HepG2 (cell line): ENCODE results near the gene CDK11B. TPM values are rescaled to one million over a fixed set of nuclear protein-coding genes. Genes with fewer than 3 reads are reported as not detected.

Source experiments
- ATAC-seq: fragments of 200-7000 bp; cut with Tn5 transposase; 3 replicates; pipeline ENCODE4 v1.9.1; 2020; ENCODE audit warnings: mild to moderate bottlenecking, moderate library complexity
- BruUV-seq: library from RNA; stranded (reverse); fragments of 400-500 nt; replicated peaks from 2 replicates; lab custom pipeline; 2021; lab: Mats Ljungman, UMichigan
- CTCF ChIA-PET: fragments of 300-600 bp; formaldehyde crosslinking; extraction: SDS; loops from one replicate; lab custom pipeline; 2021; ENCODE audit warnings: low total read pairs, inconsistent platforms, low intra/inter-chr PET ratio; lab: Yijun Ruan, JAX
- POLR2A ChIA-PET: fragments of 350-600 bp; sonication (Branson Sonifier 250); formaldehyde crosslinking; loops from one replicate; lab custom pipeline; 2020; ENCODE audit warnings: antibody characterized with exemption, inconsistent platforms; lab: Yijun Ruan, JAX
- DNase-seq: peaks from one replicate; pipeline ENCODE4 v3.0.0-alpha.2; 2015; ENCODE audit warnings: low spot score
- FAIRE-seq: peaks from 3 replicates; lab custom pipeline; 2011; peaks lifted over from hg19 to GRCh38; lab: Jason Lieb, UNC
- H2AFZ ChIP-seq: one replicate; pipeline ENCODE4 v1.6.1; 2011; ENCODE audit warnings: low read length, inconsistent platforms
- H3K27ac ChIP-seq: fragments of 300-600 bp; 3 replicates; pipeline ENCODE4 v1.8.0; 2011; ENCODE audit warnings: mixed run types, mild to moderate bottlenecking, mixed read lengths, low read length, inconsistent platforms; ENCODE audit not compliant: insufficient read depth; ENCODE audit errors: extremely low read length
- H3K27me3 ChIP-seq, 2 experiments: fragments of 200-600 bp in 1 of 2; 2 replicates in 1 of 2; 3 replicates in 1 of 2; pipeline versions ENCODE4 v1.6.0 to v1.8.0; 2011; ENCODE audit warnings: low read length in 2 of 2, mild to moderate bottlenecking in 2 of 2, moderate library complexity in 2 of 2, inconsistent platforms in 1 of 2; ENCODE audit not compliant: insufficient read depth in 2 of 2, control insufficient read depth in 1 of 2
- H3K36me3 ChIP-seq, 2 experiments: fragments of 200-600 bp in 1 of 2; replicated peaks in 1 of 2; 2 replicates in 1 of 2; 3 replicates in 1 of 2; pipeline versions ENCODE4 v1.5.1 to v1.8.0; 2011; ENCODE audit warnings: low read length in 2 of 2, inconsistent platforms in 1 of 2; ENCODE audit not compliant: insufficient read depth in 2 of 2, control insufficient read depth in 1 of 2
- H3K4me1 ChIP-seq: 2 replicates; pipeline ENCODE4 v1.5.1; 2012; ENCODE audit warnings: low read length, inconsistent platforms; ENCODE audit not compliant: insufficient read depth
- H3K4me2 ChIP-seq: 2 replicates; pipeline ENCODE4 v1.6.0; 2011; ENCODE audit warnings: low read depth, low read length, inconsistent platforms
- H3K4me3 ChIP-seq, 3 experiments: fragments of 200-600 bp in 1 of 3; sonication (generic), shearing (Covaris generic) in 1 of 3; replicated peaks in 1 of 3; 2 replicates each; pipeline ENCODE4 v1.5.1; 2011 to 2016; ENCODE audit warnings: low read length in 3 of 3, inconsistent platforms in 2 of 3, low read depth in 2 of 3, mild to moderate bottlenecking in 2 of 3, control low read depth in 1 of 3, mixed read lengths in 1 of 3; ENCODE audit not compliant: insufficient read depth in 1 of 3
- H3K79me2 ChIP-seq: one replicate; pipeline ENCODE4 v1.6.1; 2011; ENCODE audit warnings: low read length, inconsistent platforms; ENCODE audit not compliant: insufficient read depth
- H3K9ac ChIP-seq: 2 replicates; pipeline ENCODE4 v1.6.0; 2011; ENCODE audit warnings: mild to moderate bottlenecking, low read depth, low read length, inconsistent platforms; ENCODE audit not compliant: insufficient read depth
- H3K9me3 ChIP-seq: 2 replicates; pipeline ENCODE4 v1.5.1; 2012; ENCODE audit warnings: mild to moderate bottlenecking, low read length
- H4K20me1 ChIP-seq: 2 replicates; pipeline ENCODE4 v1.6.0; 2011; ENCODE audit warnings: inconsistent platforms, mild to moderate bottlenecking, low read length, moderate library complexity; ENCODE audit not compliant: insufficient read depth
- ATRX ChIP-seq: sonication (generic); formaldehyde crosslinking; IDR thresholded peaks from 2 replicates; pipeline ENCODE4 v1.4.0; 2020; ENCODE audit warnings: missing genetic modification reagents, borderline replicate concordance
- MED13 ChIP-seq: sonication (generic); formaldehyde crosslinking; IDR thresholded peaks from 2 replicates; pipeline ENCODE4 v1.5.0; 2020; ENCODE audit warnings: missing genetic modification reagents
- TBX2 ChIP-seq: sonication (generic); formaldehyde crosslinking; IDR thresholded peaks from 2 replicates; pipeline ENCODE4 v1.5.0; 2020; ENCODE audit warnings: missing genetic modification reagents, mild to moderate bottlenecking, borderline replicate concordance
- ZFY ChIP-seq: sonication (generic); formaldehyde crosslinking; IDR thresholded peaks from 2 replicates; pipeline ENCODE4 v1.4.0; 2020; ENCODE audit warnings: missing genetic modification reagents
- ZNF556 ChIP-seq: sonication (generic); formaldehyde crosslinking; IDR thresholded peaks from 2 replicates; pipeline ENCODE4 v1.4.0; 2020; ENCODE audit warnings: mild to moderate bottlenecking, missing genetic modification reagents, borderline replicate concordance
- WGBS: methylation state at CpG from one replicate; pipeline ENCODE4 v1.1.6; 2017; ENCODE audit warnings: low lambda C conversion rate; 5-methylcytosine and 5-hydroxymethylcytosine counted together
- in situ Hi-C: cut with HindIII; loops from 2 replicates; pipeline ENCODE4 v1.10.0; 2017; ENCODE audit warnings: low pct_unique_long_range_greater_than_20kb; ENCODE audit not compliant: extremely low pct_ligation_motif_present
- intact Hi-C: fragments of 100-400 bp; cut with micrococcal nuclease; formaldehyde crosslinking; loops from one replicate; pipeline ENCODE4 v1.10.0; 2022; ENCODE audit not compliant: unreplicated experiment
- polyA plus RNA-seq, 8 experiments: library from polyadenylated mRNA; depleted of rRNA in 3 of 8; stranded (reverse) in 7 of 8; unstranded in 1 of 8; fragments of >200 nt; fragmentation: Illumina TruSeq in 4 of 8; extraction: Trizol in 4 of 8; gene quantifications; 2 replicates each; pipeline versions ENCODE4 v1.2.1 to v1.2.3, GENCODE V29; 2011 to 2016; ENCODE audit warnings: low read depth in 4 of 8, missing spikeins in 1 of 8, mixed read lengths in 1 of 8; ENCODE audit not compliant: insufficient read depth in 1 of 8
- total RNA-seq, 5 experiments: library from RNA; depleted of rRNA; stranded (reverse); fragments of >200 nt; fragmentation: Illumina TruSeq; extraction: Trizol; gene quantifications; 2 replicates each; pipeline ENCODE4 v1.2.3, GENCODE V29; 2016; ENCODE audit warnings: low read depth in 1 of 5
- TF ChIP-seq, protein P1 (sequence below): sonication (generic); formaldehyde crosslinking; IDR thresholded peaks from 2 replicates; pipeline ENCODE4 v1.4.0; 2020; ENCODE audit warnings: missing genetic modification reagents, borderline replicate concordance
- TF ChIP-seq, protein P2 (sequence below): sonication (generic); formaldehyde crosslinking; IDR thresholded peaks from 2 replicates; pipeline ENCODE4 v1.9.0; 2022; ENCODE audit warnings: missing genetic modification reagents, mild to moderate bottlenecking, borderline replicate concordance
- TF ChIP-seq, protein P3 (sequence below): sonication (generic); formaldehyde crosslinking; IDR thresholded peaks from one replicate; pipeline ENCODE4 v1.5.1; 2020; ENCODE audit warnings: mild to moderate bottlenecking, missing genetic modification reagents; ENCODE audit errors: not compliant biosample characterization

Gene CDK11B
- total and polyA plus RNA-seq, 2 of the 13 experiments (the other 11 are each of a cell fraction or from before 2014, with no cell fraction given) = 3.6 to 15.1 TPM

DNA sequence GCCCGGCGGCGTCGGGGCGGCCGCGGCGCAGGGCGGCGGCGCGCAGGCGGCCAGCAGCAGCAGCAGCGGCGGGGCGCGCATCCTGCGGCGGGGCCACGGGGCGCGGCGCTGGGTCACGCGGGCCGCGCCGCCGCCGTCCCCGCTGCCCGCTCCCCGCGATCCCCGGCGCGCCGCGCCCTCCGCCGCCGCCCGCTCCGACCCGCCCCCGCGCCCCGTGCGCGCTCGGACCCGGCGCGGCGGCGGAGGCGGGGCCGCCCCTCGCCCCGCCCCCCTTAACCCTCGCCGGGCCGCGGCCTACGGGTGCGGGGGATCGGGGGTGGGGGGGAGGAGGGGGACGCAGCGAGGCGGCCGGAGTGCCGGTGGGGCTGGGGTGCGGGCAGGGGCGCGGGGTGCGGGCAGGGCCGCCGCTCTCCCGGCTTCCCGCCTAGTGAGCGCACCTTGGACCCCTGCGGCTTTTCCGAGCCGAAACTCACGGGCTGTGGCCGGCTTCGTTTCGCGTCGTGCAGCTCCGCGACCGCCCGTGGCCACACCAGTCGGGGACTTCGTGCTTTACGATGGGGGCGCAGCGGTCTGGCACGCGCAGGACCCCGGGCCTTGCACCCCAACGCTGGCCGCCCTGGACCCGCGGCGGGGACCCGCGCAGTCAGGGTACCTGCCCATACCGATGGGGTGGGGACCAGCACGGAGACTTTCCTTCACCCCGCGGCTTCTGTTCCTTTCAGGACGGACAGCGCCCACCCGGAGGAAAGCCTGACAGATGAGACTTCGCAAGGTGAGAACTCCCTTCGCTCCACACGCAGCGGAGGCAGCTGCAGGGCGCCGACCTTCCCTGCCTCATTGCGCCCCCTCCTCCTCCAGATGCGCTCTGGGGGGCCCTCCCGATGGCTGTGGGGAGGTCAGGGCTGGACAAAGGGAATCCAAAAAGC, 58.6 kb downstream of the CDK11B start, which contains the start of gene FNDC10:
TSS of gene FNDC10 (minus strand) at position 201 of the 926 bp plus-strand sequence. CDS start at position 81, 120 bp downstream.
- H3K27me3 ChIP-seq = peaks cover 9 to 28% of the 10 kb centered on the region in 2 experiments
- no peak within 1 kb of the TSS for H2AFZ ChIP-seq
- H3K27ac ChIP-seq = no peak within 1 kb of the TSS
- CTCF ChIA-PET = no interaction called here
- no peaks in the 10 kb centered on the region for H3K9me3 ChIP-seq
- in situ Hi-C loops = no loop called here
- 62% methylated on average over 14 of the region's 125 CpGs for WGBS
- ATAC-seq (no peak), FAIRE-seq (no peak), DNase-seq (no peak)
- H3K36me3 ChIP-seq = no peaks in the 10 kb centered on the region
- intact Hi-C loops = no loop called here
- peak within 1 kb of the TSS; percentile 39 for H3K9ac ChIP-seq
- no peaks in the 10 kb centered on the region for H3K79me2 ChIP-seq
- H3K4me2 ChIP-seq = peak within 1 kb of the TSS; percentile 76
- BruUV-seq = no TSS peak
- H4K20me1 ChIP-seq = no peaks in the 10 kb centered on the region
- peaks cover 57% of the 10 kb centered on the region for H3K4me1 ChIP-seq
- H3K4me3 ChIP-seq = peak within 1 kb of the TSS; percentile 21 to 70 (median 50); a peak in 5 of 6 replicates
- POLR2A ChIA-PET = no interaction called here
- TF ChIP-seq, protein P1, sequence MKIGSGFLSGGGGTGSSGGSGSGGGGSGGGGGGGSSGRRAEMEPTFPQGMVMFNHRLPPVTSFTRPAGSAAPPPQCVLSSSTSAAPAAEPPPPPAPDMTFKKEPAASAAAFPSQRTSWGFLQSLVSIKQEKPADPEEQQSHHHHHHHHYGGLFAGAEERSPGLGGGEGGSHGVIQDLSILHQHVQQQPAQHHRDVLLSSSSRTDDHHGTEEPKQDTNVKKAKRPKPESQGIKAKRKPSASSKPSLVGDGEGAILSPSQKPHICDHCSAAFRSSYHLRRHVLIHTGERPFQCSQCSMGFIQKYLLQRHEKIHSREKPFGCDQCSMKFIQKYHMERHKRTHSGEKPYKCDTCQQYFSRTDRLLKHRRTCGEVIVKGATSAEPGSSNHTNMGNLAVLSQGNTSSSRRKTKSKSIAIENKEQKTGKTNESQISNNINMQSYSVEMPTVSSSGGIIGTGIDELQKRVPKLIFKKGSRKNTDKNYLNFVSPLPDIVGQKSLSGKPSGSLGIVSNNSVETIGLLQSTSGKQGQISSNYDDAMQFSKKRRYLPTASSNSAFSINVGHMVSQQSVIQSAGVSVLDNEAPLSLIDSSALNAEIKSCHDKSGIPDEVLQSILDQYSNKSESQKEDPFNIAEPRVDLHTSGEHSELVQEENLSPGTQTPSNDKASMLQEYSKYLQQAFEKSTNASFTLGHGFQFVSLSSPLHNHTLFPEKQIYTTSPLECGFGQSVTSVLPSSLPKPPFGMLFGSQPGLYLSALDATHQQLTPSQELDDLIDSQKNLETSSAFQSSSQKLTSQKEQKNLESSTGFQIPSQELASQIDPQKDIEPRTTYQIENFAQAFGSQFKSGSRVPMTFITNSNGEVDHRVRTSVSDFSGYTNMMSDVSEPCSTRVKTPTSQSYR (CRISPR knock-in tag) = no peak
- no peak for TF ChIP-seq MED13 (CRISPR knock-in tag)
- TF ChIP-seq ATRX = no peak
- TF ChIP-seq, protein P2, sequence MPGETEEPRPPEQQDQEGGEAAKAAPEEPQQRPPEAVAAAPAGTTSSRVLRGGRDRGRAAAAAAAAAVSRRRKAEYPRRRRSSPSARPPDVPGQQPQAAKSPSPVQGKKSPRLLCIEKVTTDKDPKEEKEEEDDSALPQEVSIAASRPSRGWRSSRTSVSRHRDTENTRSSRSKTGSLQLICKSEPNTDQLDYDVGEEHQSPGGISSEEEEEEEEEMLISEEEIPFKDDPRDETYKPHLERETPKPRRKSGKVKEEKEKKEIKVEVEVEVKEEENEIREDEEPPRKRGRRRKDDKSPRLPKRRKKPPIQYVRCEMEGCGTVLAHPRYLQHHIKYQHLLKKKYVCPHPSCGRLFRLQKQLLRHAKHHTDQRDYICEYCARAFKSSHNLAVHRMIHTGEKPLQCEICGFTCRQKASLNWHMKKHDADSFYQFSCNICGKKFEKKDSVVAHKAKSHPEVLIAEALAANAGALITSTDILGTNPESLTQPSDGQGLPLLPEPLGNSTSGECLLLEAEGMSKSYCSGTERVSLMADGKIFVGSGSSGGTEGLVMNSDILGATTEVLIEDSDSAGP (CRISPR knock-in tag) = peak; percentile 60; the same call in 1 of the 2 replicates
- TF ChIP-seq, protein P3, sequence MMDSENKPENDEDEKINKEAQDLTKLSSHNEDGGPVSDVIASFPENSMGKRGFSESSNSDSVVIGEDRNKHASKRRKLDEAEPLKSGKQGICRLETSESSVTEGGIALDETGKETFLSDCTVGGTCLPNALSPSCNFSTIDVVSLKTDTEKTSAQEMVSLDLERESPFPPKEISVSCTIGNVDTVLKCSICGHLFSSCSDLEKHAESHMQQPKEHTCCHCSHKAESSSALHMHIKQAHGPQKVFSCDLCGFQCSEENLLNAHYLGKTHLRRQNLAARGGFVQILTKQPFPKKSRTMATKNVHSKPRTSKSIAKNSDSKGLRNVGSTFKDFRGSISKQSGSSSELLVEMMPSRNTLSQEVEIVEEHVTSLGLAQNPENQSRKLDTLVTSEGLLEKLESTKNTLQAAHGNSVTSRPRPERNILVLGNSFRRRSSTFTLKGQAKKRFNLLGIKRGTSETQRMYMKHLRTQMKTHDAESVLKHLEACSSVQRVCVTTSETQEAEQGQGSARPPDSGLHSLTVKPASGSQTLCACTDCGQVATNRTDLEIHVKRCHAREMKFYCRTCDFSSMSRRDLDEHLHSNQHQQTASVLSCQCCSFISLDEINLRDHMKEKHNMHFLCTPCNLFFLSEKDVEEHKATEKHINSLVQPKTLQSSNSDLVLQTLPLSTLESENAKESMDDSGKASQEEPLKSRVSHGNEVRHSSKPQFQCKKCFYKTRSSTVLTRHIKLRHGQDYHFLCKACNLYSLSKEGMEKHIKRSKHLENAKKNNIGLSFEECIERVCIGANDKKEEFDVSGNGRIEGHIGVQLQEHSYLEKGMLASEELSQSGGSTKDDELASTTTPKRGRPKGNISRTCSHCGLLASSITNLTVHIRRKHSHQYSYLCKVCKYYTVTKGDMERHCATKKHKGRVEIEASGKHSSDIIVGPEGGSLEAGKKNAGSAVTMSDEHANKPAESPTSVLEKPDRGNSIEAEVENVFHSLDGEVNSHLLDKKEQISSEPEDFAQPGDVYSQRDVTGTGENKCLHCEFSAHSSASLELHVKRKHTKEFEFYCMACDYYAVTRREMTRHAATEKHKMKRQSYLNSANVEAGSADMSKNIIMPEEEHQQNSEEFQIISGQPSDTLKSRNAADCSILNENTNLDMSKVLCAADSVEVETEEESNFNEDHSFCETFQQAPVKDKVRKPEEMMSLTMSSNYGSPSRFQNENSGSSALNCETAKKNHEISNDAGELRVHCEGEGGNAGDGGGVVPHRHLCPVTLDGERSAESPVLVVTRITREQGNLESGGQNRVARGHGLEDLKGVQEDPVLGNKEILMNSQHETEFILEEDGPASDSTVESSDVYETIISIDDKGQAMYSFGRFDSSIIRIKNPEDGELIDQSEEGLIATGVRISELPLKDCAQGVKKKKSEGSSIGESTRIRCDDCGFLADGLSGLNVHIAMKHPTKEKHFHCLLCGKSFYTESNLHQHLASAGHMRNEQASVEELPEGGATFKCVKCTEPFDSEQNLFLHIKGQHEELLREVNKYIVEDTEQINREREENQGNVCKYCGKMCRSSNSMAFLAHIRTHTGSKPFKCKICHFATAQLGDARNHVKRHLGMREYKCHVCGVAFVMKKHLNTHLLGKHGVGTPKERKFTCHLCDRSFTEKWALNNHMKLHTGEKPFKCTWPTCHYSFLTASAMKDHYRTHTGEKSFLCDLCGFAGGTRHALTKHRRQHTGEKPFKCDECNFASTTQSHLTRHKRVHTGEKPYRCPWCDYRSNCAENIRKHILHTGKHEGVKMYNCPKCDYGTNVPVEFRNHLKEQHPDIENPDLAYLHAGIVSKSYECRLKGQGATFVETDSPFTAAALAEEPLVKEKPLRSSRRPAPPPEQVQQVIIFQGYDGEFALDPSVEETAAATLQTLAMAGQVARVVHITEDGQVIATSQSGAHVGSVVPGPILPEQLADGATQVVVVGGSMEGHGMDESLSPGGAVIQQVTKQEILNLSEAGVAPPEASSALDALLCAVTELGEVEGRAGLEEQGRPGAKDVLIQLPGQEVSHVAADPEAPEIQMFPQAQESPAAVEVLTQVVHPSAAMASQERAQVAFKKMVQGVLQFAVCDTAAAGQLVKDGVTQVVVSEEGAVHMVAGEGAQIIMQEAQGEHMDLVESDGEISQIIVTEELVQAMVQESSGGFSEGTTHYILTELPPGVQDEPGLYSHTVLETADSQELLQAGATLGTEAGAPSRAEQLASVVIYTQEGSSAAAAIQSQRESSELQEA (CRISPR knock-in tag) = peak; percentile 16
- 0 out of 2 replicates have a peak, but pooled peaks have one; percentile 31 for TF ChIP-seq TBX2 (CRISPR knock-in tag)
- TF ChIP-seq ZNF556 (CRISPR knock-in tag) = no peak
- TF ChIP-seq ZFY = peak; percentile 19; the same call in 1 of the 2 replicates
